ENCODE measurements around the gene KLHDC1.

GRCh38 chr14:49692811-49693734, at the start of gene KLHDC1:
- peak in 2 of 5 experiments; percentile 18 to 42 for TF ChIP-seq CTCF (IDR thresholded peaks at IDR 0.05)
- TF ChIP-seq POLR2A (IDR thresholded peaks at IDR 0.05) = peak; percentile 54 to 76
- TF ChIP-seq EP300 (IDR thresholded peaks at IDR 0.05) = peak in 1 of 2 donors; percentile 94

Data from tibial nerve (tissue), 4 donors.